Thyroid gland (tissue), 4 donors: ENCODE data around the gene SMARCA4. TPM values are rescaled to one million over a fixed set of nuclear protein-coding genes. Genes with fewer than 3 reads are reported as not detected.

Experiments
- DNase-seq, 2 donors: peaks; one replicate each; pipeline ENCODE4 v3.0.0-alpha.2; 2019
- H3K27ac ChIP-seq, 3 donors: fragments of 200-600 bp; sonication (generic); 1 replicate in 2 of 3; 2 replicates in 1 of 3; pipeline ENCODE4 v1.5.1; 2016 to 2019; ENCODE audit warnings: mild to moderate bottlenecking in 1 of 3, moderate library complexity in 1 of 3
- H3K27me3 ChIP-seq: fragments of 200-600 bp; sonication (generic); one replicate; pipeline ENCODE4 v1.5.1; 2019
- H3K36me3 ChIP-seq, 2 donors: fragments of 200-600 bp; sonication (generic); one replicate each; pipeline ENCODE4 v1.5.1; 2016 to 2019
- H3K4me1 ChIP-seq, 2 donors: fragments of 200-600 bp; sonication (generic); one replicate each; pipeline ENCODE4 v1.5.1; 2017 to 2019
- H3K4me3 ChIP-seq, 3 donors: fragments of 200-600 bp; sonication (generic); replicated peaks in 1 of 3; 1 replicate in 2 of 3; 2 replicates in 1 of 3; pipeline ENCODE4 v1.5.1; 2016; ENCODE audit warnings: mild to moderate bottlenecking in 1 of 3
- H3K9me3 ChIP-seq: fragments of 200-600 bp; sonication (generic); one replicate; pipeline ENCODE4 v1.5.1; 2017
- CTCF ChIP-seq, 6 experiments: fragments of 200-600 bp in 3 of 6; fragments of 450-650 bp in 3 of 6; sonication (generic) in 3 of 6; IDR thresholded peaks; one replicate each; pipeline ENCODE4 v1.5.1; 2016 to 2019; ENCODE audit warnings: antibody characterized with exemption in 6 of 6, mild to moderate bottlenecking in 2 of 6, inconsistent platforms in 1 of 6, moderate library complexity in 1 of 6
- POLR2A ChIP-seq, 2 donors: fragments of 450-650 bp; IDR thresholded peaks; one replicate each; pipeline ENCODE4 v1.6.1; 2017; ENCODE audit warnings: antibody characterized with exemption in 2 of 2, mild to moderate bottlenecking in 2 of 2, moderate library complexity in 1 of 2
- WGBS, 2 donors: methylation state at CpG; one replicate each; pipeline ENCODE4 v1.1.5; 2017; 5-methylcytosine and 5-hydroxymethylcytosine counted together
- intact Hi-C: fragments of 100-400 bp; cut with DNase I; formaldehyde crosslinking; loops from one replicate; pipeline ENCODE4 v1.15.1; 2023
- total RNA-seq, 4 donors: library from RNA; depleted of rRNA; stranded (reverse); fragments of >200 nt; gene quantifications; one replicate each; pipeline ENCODE4 v1.2.3, GENCODE V29; 2016

The SMARCA4 gene
- total RNA-seq, 4 donors from 2014 or later, result 49.4 to 108 (median 89.0) TPM

GRCh38 chr19:11014403-11014911 is 53.6 kb downstream of the SMARCA4 start:
- peaks cover 48 to 55% of the 10 kb centered on the region in 2 donors for H3K36me3 ChIP-seq
- 89 to 94% methylated on average over 12 of the region's 12 CpGs for WGBS, 2 donors
- DNase-seq, result no peak
- no peaks in the 10 kb centered on the region for H3K27me3 ChIP-seq
- no peaks in the 10 kb centered on the region for H3K9me3 ChIP-seq
- intact Hi-C loops, result no loop called here
- H3K27ac ChIP-seq, result no peak overlapping the region
- no peak for TF ChIP-seq POLR2A (IDR thresholded peaks at IDR 0.05)
- no peak overlapping the region for H3K4me3 ChIP-seq
- H3K4me1 ChIP-seq, result peaks cover 9 to 10% of the 10 kb centered on the region in 2 donors

- WGBS, 2 donors, result 35 to 42% methylated on average over 5 of the region's 5 CpGs
- TF ChIP-seq CTCF (IDR thresholded peaks at IDR 0.05) (peak in 2 of 6 experiments; percentile 18 to 24), POLR2A (IDR thresholded peaks at IDR 0.05) (no peak)
- no peaks in the 10 kb centered on the region for H3K9me3 ChIP-seq
- no peak overlapping the region for H3K27ac ChIP-seq
- intact Hi-C loops, result no loop called here
- H3K4me3 ChIP-seq, result no peak overlapping the region
- H3K4me1 ChIP-seq, result peaks cover 9 to 10% of the 10 kb centered on the region in 2 donors
- peaks cover 59% of the 10 kb centered on the region in 2 donors for H3K36me3 ChIP-seq
- H3K27me3 ChIP-seq, result no peaks in the 10 kb centered on the region
- DNase-seq, result peak; percentile 75 to 84
These were observed 55.8 kb downstream of the SMARCA4 start for GRCh38 chr19:11016631-11017030.

- no peak for DNase-seq
- H3K4me3 ChIP-seq, result no peak overlapping the region
- intact Hi-C loops, result no loop called here
- peaks cover 59 to 67% of the 10 kb centered on the region in 2 donors for H3K36me3 ChIP-seq
- no peaks in the 10 kb centered on the region for H3K27me3 ChIP-seq
- H3K27ac ChIP-seq, result no peak overlapping the region
- H3K9me3 ChIP-seq, result no peaks in the 10 kb centered on the region
- peaks cover 9 to 10% of the 10 kb centered on the region in 2 donors for H3K4me1 ChIP-seq
- 96 to 98% methylated on average over 23 of the region's 23 CpGs for WGBS, 2 donors
- TF ChIP-seq CTCF (IDR thresholded peaks at IDR 0.05), result no peak
- no peak for TF ChIP-seq POLR2A (IDR thresholded peaks at IDR 0.05)
These were observed 56.6 kb downstream of the SMARCA4 start for GRCh38 chr19:11017275-11018035.

- Histone ChIP-seq H3K9me3 (no peaks in the 10 kb centered on the region), H3K4me1 (peaks cover 9 to 10% of the 10 kb centered on the region in 2 donors), H3K4me3 (no peak overlapping the region), H3K27me3 (no peaks in the 10 kb centered on the region), H3K36me3 (peaks cover 60 to 63% of the 10 kb centered on the region in 2 donors), H3K27ac (no peak overlapping the region)
- intact Hi-C loops, result no loop called here
- DNase-seq, result no peak
- TF ChIP-seq CTCF (IDR thresholded peaks at IDR 0.05) (no peak), POLR2A (IDR thresholded peaks at IDR 0.05) (no peak)
- WGBS, 2 donors, result 84 to 85% methylated on average over 12 of the region's 12 CpGs
These were observed 57.3 kb downstream of the SMARCA4 start for GRCh38 chr19:11018179-11018578.

- peaks cover 60 to 63% of the 10 kb centered on the region in 2 donors for H3K36me3 ChIP-seq
- H3K4me3 ChIP-seq, result no peak overlapping the region
- H3K4me1 ChIP-seq, result peaks cover 9 to 10% of the 10 kb centered on the region in 2 donors
- H3K27ac ChIP-seq, result no peak overlapping the region
- H3K27me3 ChIP-seq, result no peaks in the 10 kb centered on the region
- no peak for DNase-seq
- WGBS, 2 donors, result 85 to 88% methylated on average over 10 to 12 of the region's 13 CpGs
- H3K9me3 ChIP-seq, result no peaks in the 10 kb centered on the region
- intact Hi-C loops, result no loop called here
- TF ChIP-seq CTCF (IDR thresholded peaks at IDR 0.05), result no peak
- TF ChIP-seq POLR2A (IDR thresholded peaks at IDR 0.05), result no peak
These were observed 57.9 kb downstream of the SMARCA4 start for GRCh38 chr19:11018763-11019162.
